ENCODE data around the gene IKZF1. TPM values are rescaled to one million over a fixed set of nuclear protein-coding genes. Genes with fewer than 3 reads are reported as not detected.

IKZF1 gene
- total RNA-seq, 1 experiment from 2014 or later: 0.57 TPM

- TF ChIP-seq CTCF (IDR thresholded peaks at IDR 0.05 in 2 of 3, conservative IDR thresholded peaks at IDR 0.05 in 1 of 3; ENCODE audit: borderline replicate concordance in 1 of 3, insufficient read depth in 1 of 3, low read depth in 2 of 3, low read length in 2 of 3) (peak; percentile 70 to 75 (median 73)), YY1 (IDR thresholded peaks at IDR 0.05; ENCODE audit: extremely low read depth, insufficient replicate concordance, low read depth, low read length) (no peak), EGR1 (IDR thresholded peaks at IDR 0.05; ENCODE audit: low read depth) (no peak), POLR2AphosphoS5 (IDR thresholded peaks at IDR 0.05; ENCODE audit: low read depth, low read length) (no peak), EZH2 (IDR thresholded peaks at IDR 0.05) (no peak), ATF3 (IDR thresholded peaks at IDR 0.05) (no peak)
These were observed 64.9 kb downstream of the IKZF1 start (continued) for GRCh38 chr7:50369143-50370026.

GRCh38 chr7:50370884-50371283, 66.4 kb downstream of the IKZF1 start:
- intact Hi-C loops (cut with micrococcal nuclease): no loop called here
- no peak overlapping the region for H3K27ac ChIP-seq (ENCODE audit: low read depth, low read length)
- no peaks in the 10 kb centered on the region for H3K4me1 ChIP-seq (ENCODE audit: control insufficient read depth in 1 of 2, insufficient read depth in 2 of 2, low read length in 2 of 2)
- H3K9me2 ChIP-seq (ENCODE audit: insufficient read depth): no peaks in the 10 kb centered on the region
- CTCF ChIA-PET: no interaction called here
- no peak for TF ChIP-seq CTCF (IDR thresholded peaks at IDR 0.05 in 2 of 3, conservative IDR thresholded peaks at IDR 0.05 in 1 of 3; ENCODE audit: borderline replicate concordance in 1 of 3, insufficient read depth in 1 of 3, low read depth in 2 of 3, low read length in 2 of 3)
- no peak for TF ChIP-seq EZH2 (IDR thresholded peaks at IDR 0.05)
- no peak for TF ChIP-seq ZFX (IDR thresholded peaks at IDR 0.05)
- no peak for TF ChIP-seq POLR2A (IDR thresholded peaks at IDR 0.05; ENCODE audit: borderline replicate concordance, extremely low read depth, insufficient read depth, insufficient read length)
- TF ChIP-seq YY1 (IDR thresholded peaks at IDR 0.05; ENCODE audit: extremely low read depth, insufficient replicate concordance, low read depth, low read length): no peak
- TF ChIP-seq REST (IDR thresholded peaks at IDR 0.05; ENCODE audit: low read depth): no peak
- no peak for TF ChIP-seq POLR2AphosphoS5 (IDR thresholded peaks at IDR 0.05; ENCODE audit: low read depth, low read length)
- TF ChIP-seq MAX (IDR thresholded peaks at IDR 0.05): no peak
- no peak for TF ChIP-seq TCF7L2 (IDR thresholded peaks at IDR 0.05; ENCODE audit: borderline replicate concordance, extremely low read depth, insufficient read depth, insufficient read length)
- TF ChIP-seq EGR1 (IDR thresholded peaks at IDR 0.05; ENCODE audit: low read depth): no peak
- no peak for TF ChIP-seq RAD21 (IDR thresholded peaks at IDR 0.05; ENCODE audit: low read depth)
- H3K27me3 ChIP-seq (ENCODE audit: insufficient read depth, low read length): no peaks in the 10 kb centered on the region
- no peaks in the 10 kb centered on the region for H3K36me3 ChIP-seq (ENCODE audit: control insufficient read depth in 1 of 2, insufficient read depth in 2 of 2, low read length in 2 of 2)
- no TSS peak for BruUV-seq (replicated peaks)
- H4K20me1 ChIP-seq (ENCODE audit: insufficient read depth): no peaks in the 10 kb centered on the region
- peaks cover 0 to 8% of the 10 kb centered on the region in 2 experiments; a peak in 1 of 4 replicates for H3K9me3 ChIP-seq (ENCODE audit: control insufficient read depth in 1 of 2, insufficient read depth in 1 of 2, low read depth in 1 of 2, low read length in 2 of 2)
- H3K9ac ChIP-seq (ENCODE audit: low read length): no peak overlapping the region
- DNase-seq (ENCODE audit: low read depth, low spot score) (no peak), ATAC-seq (no peak)
- no peak overlapping the region for H2AFZ ChIP-seq (ENCODE audit: low read depth, low read length, poor library complexity, severe bottlenecking)
- H3K4me2 ChIP-seq (ENCODE audit: low read length): no peak overlapping the region
- RAD21 ChIA-PET (ENCODE audit: low non-redundant PET in 1 of 2, low total read pairs in 2 of 2, uncharacterized antibody in 2 of 2, unreplicated experiment in 2 of 2): no interaction called here
- no peaks in the 10 kb centered on the region for H3K79me2 ChIP-seq (ENCODE audit: insufficient read depth, low read length)
- H3K4me3 ChIP-seq (replicated peaks in 1 of 2; ENCODE audit: low read depth in 1 of 2, low read length in 2 of 2): no peak overlapping the region
- POLR2A ChIA-PET: no interaction called here
